Measurements from ENCODE around the gene PRAMEF18.
"Not testable (repeated sequence)": the region's sequence is repeated elsewhere in the genome, so short reads cannot be mapped to it uniquely, and the experiment has no call there.

The PRAMEF18 gene

GRCh38 chr1:13225675-13226204 is at the start of gene PRAMEF18:
TSS of gene PRAMEF18 (minus strand) at chr1:13226154. CDS start at chr1:13226106, 48 bp downstream.
- DNase-seq (ENCODE audit: extremely low read depth in 1 of 2, low read depth in 1 of 2) = not testable (repeated sequence)

DNA sequence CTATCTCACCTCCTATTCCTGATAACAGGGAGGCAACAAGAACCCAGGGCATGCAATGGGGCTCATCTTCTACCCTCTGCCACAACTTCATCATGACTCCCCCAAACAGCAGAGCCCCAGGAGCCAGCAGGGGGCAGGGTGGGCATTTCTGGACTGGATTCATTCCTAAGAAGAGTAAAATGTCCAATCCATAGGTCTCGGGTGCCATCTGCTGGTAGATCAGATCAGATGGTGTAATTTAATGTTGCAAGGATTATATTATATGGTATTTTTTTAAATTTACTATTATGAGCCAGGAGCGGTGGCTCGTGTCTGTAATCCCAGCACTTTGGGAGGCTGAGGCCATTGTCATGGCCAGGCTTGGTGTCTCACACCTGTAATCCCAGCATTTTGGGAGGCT is 39.2 kb upstream of the PRAMEF18 start:
- DNase-seq (ENCODE audit: extremely low read depth in 1 of 2, low read depth in 1 of 2) = not testable (repeated sequence)

- DNase-seq (ENCODE audit: extremely low read depth in 1 of 2, low read depth in 1 of 2) = not testable (repeated sequence)
Observed at GRCh38 chr1:13253898-13254297, 27.9 kb upstream of the PRAMEF18 start, which contains the start of gene PRAMEF5. TSS of gene PRAMEF5 (plus strand) at chr1:13254198. CDS start at chr1:13259269, 5,071 bp downstream.

GRCh38 chr1:13247122-13247521 is 21.2 kb upstream of the PRAMEF18 start:
- not testable (repeated sequence) for DNase-seq (ENCODE audit: extremely low read depth in 1 of 2, low read depth in 1 of 2)

DNA sequence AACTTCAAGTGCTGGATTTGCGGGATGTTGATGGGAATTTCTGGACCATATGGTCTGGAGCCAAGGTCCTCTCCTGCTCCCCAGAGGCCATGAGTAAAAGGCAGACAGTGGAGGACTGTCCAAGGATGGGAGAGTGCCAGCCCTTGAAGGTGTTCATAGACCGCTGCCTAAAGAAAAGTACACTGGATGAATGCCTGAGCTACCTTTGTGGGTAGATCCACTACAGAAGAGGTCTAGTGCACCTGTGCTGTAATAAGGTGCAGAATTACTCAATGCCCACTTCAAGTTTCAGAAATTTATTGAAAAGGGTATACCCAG is 20.6 kb upstream of the PRAMEF18 start:
- DNase-seq (ENCODE audit: extremely low read depth in 1 of 2, low read depth in 1 of 2) = not testable (repeated sequence)

- not testable (repeated sequence) for DNase-seq (ENCODE audit: extremely low read depth in 1 of 2, low read depth in 1 of 2)
Observed at GRCh38 chr1:13245841-13246553, 20.0 kb upstream of the PRAMEF18 start.

DNA sequence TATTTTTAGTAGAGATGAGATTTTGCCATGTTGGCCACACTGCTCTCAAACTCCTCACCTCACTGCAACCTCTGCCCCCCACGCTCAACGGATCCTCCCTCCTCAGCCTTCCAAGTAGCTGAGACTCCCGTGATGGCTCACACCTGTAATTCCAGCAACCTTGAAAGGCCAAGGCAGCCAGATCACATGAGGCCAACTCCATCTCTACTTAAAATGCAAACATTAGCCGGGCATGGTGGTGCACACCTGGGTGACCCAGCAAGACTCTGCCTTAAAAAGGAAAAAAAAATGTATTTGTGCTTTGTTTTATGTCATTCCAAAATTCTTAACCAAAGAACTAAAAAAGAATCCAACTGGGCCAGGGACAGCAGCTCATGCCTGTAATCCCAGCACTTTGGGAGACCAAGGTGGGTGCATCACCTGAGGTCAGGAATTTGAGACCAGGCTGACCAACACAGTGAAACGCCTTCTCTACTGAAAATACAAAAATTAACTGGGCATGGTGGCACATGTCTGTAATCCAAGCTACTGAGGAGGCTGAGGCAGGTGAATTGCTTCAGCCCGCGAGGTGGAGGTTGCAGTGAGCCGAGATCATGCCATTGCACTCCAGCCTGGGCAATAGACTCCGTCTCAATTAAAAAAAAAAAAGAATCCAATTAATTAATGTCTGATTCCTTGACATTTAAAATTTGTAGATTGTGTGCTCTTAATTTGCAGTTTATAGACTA is 17.7 kb upstream of the PRAMEF18 start:
- DNase-seq (ENCODE audit: extremely low read depth in 1 of 2, low read depth in 1 of 2) = not testable (repeated sequence)

DNA sequence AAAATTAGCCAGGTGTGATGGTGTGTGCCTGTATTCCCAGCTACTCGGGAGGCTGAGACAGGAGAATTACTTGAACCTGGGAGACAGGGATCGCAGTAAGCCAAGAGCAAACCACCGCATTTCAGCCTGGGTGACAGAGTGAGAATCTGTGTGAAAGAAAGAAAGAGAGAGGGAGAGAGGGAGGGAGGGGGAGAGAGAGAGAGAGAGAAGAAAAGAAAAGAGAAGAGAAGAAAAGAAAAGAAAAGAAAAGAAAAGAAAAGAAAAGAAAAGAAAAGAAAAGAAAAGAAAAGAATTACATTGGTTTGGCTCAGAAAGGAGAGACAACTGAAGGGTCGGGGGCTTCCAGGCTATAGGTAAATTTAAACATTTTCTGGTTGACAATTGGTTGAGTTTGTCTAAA is 13.7 kb upstream of the PRAMEF18 start:
- not testable (repeated sequence) for DNase-seq (ENCODE audit: extremely low read depth in 1 of 2, low read depth in 1 of 2)

- DNase-seq (ENCODE audit: extremely low read depth in 1 of 2, low read depth in 1 of 2) = not testable (repeated sequence)
Observed at GRCh38 chr1:13237572-13237971, 11.6 kb upstream of the PRAMEF18 start.

- DNase-seq (ENCODE audit: extremely low read depth in 1 of 2, low read depth in 1 of 2) = not testable (repeated sequence)
Observed at GRCh38 chr1:13234057-13234456, 8.1 kb upstream of the PRAMEF18 start.

- DNase-seq (ENCODE audit: extremely low read depth in 1 of 2, low read depth in 1 of 2) = not testable (repeated sequence)
Observed at GRCh38 chr1:13232056-13232455, 6.1 kb upstream of the PRAMEF18 start.

DNA sequence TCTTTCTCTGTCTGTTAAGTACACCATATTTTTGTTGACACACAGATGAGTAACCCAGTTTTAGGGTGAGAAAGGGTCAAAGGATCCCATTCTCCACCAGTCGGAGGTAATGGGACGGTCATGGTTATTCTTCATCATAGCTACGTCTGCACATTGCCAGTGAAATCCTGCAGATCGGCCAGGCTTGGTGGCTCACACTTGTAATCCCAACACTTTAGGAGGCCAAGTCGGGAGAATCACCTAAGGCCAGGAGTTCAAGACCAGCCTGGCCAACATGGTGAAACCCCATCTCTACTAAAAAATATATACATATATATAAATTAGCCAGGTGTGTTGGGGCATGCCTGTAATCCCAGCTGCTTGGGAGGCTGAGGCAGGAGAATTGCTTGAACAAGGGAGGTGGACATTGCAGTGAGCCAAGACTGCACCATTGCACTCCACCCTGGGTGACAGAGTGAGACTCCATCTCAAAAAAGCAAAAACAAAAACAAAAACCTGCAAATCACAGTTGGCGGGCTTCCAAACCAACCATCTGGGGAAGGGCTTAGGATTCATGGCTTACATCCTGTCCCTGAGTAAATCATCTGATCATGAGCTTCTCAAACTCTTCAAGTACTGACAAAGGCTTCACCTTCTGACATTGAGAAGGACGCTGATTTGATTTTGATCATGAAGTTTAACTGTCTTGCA is 5.3 kb upstream of the PRAMEF18 start:
- DNase-seq (ENCODE audit: extremely low read depth in 1 of 2, low read depth in 1 of 2) = not testable (repeated sequence)

GRCh38 chr1:13230601-13231000 is 4.6 kb upstream of the PRAMEF18 start:
- DNase-seq (ENCODE audit: extremely low read depth in 1 of 2, low read depth in 1 of 2) = not testable (repeated sequence)

DNA sequence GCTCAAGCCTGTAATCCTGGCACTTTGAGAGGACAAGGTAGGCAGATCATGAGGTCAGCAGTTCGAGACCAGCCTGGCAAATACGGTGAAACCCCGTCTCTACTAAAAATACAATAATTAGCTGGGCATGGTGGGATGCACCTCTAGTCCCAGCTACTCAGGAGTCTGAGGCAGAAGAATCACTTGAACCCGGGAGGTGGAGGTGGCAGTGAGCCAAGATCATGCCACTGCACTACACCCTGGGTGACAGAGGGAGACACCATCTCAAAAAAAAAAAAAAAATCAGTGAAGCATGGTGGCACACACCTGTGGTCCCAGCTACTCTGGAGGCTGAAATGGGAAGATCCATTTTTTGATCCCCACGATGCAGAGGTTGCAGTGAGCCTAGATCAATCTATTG is 4.1 kb upstream of the PRAMEF18 start:
- DNase-seq (ENCODE audit: extremely low read depth in 1 of 2, low read depth in 1 of 2) = not testable (repeated sequence)

- peak in 1 of 2 donors; percentile 11 for DNase-seq (ENCODE audit: extremely low read depth in 1 of 2, low read depth in 1 of 2)
Observed at GRCh38 chr1:13228343-13228781, 2.4 kb upstream of the PRAMEF18 start.

DNA sequence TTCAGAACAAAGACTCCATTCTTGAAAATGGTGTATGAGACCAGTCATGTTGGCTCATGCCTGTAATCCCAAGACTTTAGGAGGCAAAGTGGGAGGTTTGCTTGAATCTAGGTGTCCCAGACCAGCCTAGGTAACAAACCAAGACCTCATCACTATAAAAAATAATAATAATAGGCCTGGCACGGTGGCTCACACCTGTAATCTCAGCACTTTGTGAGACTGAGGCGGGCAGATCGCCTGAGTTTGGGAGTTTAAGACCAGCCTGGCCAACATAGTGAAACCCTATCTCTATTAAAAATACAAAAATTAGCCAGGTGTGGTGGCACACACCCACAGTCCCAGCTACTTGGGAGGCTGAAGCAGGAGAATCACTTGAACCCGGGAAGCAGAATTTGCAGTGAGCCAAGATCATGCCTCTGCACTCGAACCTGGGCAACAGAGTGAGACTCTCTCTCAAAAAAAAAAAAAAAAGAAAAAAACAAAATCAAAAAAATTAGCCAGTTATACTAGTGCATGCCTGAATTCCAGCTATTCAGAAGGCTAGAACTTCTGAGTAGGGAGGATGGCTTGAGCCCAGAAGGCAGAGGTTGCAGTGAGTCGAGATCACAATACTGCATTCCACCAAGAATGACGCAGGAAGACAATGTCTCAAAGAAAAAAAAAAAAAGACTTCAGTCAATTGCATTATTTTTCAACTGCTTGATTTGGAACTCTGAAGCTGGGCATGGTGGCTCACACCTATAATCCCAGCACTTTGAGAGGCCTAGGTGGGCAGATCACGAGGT is 1.5 kb upstream of the PRAMEF18 start:
- DNase-seq (ENCODE audit: extremely low read depth in 1 of 2, low read depth in 1 of 2) = not testable (repeated sequence)

DNA sequence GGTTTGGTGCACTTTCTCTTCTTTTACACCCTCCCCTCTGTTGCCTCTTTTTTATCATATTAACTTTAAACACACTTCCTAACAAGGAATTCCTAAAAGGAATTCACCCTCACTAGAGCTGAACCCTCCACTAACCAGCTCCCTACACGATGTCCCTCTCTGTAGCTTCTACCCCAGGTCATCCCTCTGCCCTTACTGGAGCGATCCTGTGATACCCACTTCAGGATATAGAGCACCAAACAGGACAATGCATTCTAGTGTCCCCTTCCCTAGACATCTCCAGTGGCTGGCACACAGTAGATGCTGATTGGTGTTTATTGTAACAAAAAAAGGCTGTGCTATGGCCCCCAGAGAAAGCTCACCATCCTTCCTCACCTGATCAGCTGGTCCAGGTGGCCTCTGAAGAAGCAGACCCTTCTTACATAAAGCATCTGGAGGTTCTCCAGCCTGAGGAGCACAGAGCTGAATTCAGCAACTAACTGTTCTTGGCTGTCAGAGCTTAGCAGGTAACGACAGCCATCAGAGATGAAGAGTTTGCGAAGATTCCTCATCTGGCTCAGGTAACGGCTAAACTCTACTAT is 1.4 kb downstream of the PRAMEF18 start:
- DNase-seq (ENCODE audit: extremely low read depth in 1 of 2, low read depth in 1 of 2) = no peak

GRCh38 chr1:13222788-13223187 is 3.2 kb downstream of the PRAMEF18 start:
- not testable (repeated sequence) for DNase-seq (ENCODE audit: extremely low read depth in 1 of 2, low read depth in 1 of 2)

GRCh38 chr1:13219203-13219602 is 6.8 kb downstream of the PRAMEF18 start:
- not testable (repeated sequence) for DNase-seq (ENCODE audit: extremely low read depth in 1 of 2, low read depth in 1 of 2)

GRCh38 chr1:13216619-13217018 is 9.3 kb downstream of the PRAMEF18 start:
- not testable (repeated sequence) for DNase-seq (ENCODE audit: extremely low read depth in 1 of 2, low read depth in 1 of 2)

All from stimulated activated CD8-positive, alpha-beta memory T cell treated with anti-CD3 and anti-CD28 coated beads, Interleukin-7, amount 100 ng/mL, for 48 hours (primary cell).